GM12872 (cell line): ENCODE measurements around the gene NOTCH1.

Experiments
- CTCF ChIP-seq: IDR thresholded peaks from 3 replicates; pipeline ENCODE4 v1.5.1; 2011; ENCODE audit warnings: low read depth, mild to moderate bottlenecking, low read length, moderate library complexity; ENCODE audit not compliant: insufficient read depth

NOTCH1 gene

GRCh38 chr9:136557036-136557435 lies 11.2 kb upstream of the NOTCH1 start:
- no peak for TF ChIP-seq CTCF

GRCh38 chr9:136556166-136556565 lies 10.3 kb upstream of the NOTCH1 start:
- TF ChIP-seq CTCF = no peak

GRCh38 chr9:136554870-136555269 lies 9.0 kb upstream of the NOTCH1 start:
- no peak for TF ChIP-seq CTCF

DNA sequence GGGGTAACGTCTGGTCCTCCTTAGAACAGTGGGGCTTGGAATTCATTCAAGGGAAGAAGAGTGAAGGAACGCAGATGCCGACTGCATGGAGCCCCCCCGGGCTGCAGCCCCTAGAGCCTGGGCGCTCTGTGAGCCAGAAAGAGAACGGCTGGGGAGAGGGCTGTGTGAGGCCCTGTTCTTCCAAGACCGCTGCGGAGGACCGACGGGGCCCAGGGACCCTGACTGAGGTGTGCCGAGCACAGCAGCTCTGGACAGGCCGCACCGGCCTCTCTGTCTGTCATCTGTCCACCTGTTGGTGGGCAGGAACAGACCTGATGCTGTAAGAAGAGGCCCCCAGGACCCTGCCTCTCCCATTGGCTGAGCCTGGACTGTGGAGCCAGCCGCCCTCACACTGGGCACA lies 7.7 kb upstream of the NOTCH1 start:
- TF ChIP-seq CTCF = no peak

DNA sequence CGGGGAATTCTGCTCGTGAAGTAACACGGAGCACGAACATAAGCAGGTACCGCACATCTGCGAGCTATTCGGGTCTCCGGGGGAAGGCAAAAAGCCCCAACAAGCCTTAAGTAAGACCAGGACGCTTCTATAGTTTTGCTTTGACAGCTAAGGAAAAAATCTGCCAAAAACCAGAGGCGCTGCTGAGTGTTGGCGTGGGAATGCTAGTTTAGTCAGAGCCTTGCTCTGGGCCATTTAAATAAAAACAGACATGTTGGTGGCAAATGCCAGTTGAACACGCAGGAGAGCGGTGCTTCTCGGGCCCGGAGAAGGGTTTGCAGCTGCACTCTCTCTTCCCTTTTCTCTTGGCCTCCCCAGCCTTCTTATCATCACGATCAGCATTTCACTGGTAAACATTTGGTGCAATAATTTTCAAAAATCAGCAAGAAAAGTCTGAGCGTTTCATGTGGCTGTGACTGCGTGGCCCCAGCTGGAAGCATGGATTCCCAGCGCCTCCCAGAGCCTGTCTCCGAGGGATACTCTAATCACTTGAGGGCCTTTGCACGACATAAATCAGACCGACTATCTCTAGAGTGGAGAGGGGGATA lies 6.4 kb upstream of the NOTCH1 start:
- no peak for TF ChIP-seq CTCF

- TF ChIP-seq CTCF = no peak
These were observed 5.7 kb upstream of the NOTCH1 start for GRCh38 chr9:136551401-136552116.

DNA sequence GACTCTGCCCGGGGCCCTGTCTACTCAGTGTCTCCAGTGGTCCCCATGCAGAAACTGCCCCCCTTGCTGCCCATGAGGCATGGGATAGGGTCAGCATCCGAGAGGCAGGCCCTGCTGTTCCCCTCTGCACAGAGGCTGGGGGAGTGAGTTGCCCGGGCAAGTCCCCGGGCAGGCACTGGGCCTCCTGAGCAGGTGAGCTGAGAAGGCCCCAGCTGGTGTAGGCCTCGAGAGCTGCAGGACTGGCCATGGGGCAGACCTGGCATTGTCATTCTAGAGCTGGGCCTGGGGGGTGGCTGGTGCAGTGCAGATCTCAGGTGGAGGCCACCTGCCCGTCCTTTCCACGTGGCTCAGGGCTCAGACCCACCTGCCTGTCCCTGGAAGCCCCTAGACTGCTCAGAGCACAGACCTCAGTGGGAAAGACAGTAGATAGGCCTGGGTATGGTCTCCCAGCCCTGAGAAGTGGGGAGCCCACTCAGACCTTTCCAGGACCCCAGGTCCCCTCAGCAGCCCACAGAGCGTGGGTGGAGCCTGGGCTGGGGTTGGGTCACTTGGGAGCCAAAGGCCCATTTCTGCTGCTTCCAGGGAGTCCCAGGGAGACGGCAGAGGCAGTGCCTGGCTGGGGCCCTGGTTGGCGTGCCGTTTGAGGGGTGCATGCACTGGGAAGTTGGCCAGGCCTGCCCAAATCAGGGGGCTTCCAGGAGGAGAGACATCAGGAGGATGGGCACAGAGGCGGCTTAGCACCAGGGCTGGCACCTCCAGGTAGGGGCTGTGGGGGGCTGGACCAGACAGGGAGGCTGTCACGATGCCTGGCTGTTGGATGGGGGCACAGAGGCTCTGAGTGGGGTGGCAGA lies 4.8 kb upstream of the NOTCH1 start:
- no peak for TF ChIP-seq CTCF
